DND-41 (cell line): ENCODE data around the gene CFAP100.

Experiments used
- EZH2 ChIP-seq: IDR thresholded peaks from 3 replicates; pipeline ENCODE4 v1.6.1; 2012; ENCODE audit warnings: borderline replicate concordance, low read depth, mild to moderate bottlenecking, moderate library complexity, low read length, inconsistent platforms; ENCODE audit not compliant: severe bottlenecking
- TF ChIP-seq, protein P1 (sequence below): IDR thresholded peaks from 2 replicates; pipeline ENCODE4 v1.5.1; 2012; ENCODE audit warnings: borderline replicate concordance, low read length, moderate library complexity, mild to moderate bottlenecking; ENCODE audit not compliant: poor library complexity, severe bottlenecking; ENCODE audit errors: extremely low read depth

DNA sequence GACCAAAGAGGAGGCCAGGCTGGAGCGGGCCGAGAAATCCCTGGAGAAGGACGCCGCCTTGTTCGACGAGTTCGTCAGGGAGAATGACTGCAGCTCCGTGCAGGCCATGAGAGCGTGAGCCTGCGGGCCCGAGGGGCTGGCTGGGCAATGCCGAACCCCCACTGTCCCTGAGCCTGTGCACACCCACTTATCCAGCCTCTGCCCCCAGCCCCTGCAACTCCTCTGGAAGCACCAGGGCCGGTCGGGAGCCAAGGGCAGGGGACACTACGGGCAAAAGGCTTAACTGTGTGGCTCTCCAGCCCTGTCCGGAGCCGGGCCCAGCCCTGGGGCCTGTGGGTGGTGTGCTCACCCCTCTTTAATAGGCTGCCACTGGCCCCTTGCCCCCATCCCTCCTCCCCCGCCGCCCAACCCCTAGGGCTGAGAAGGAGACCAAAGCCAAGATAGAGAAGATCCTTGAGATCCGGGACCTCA is 24.0 kb downstream of the CFAP100 start:
- TF ChIP-seq, protein P1, sequence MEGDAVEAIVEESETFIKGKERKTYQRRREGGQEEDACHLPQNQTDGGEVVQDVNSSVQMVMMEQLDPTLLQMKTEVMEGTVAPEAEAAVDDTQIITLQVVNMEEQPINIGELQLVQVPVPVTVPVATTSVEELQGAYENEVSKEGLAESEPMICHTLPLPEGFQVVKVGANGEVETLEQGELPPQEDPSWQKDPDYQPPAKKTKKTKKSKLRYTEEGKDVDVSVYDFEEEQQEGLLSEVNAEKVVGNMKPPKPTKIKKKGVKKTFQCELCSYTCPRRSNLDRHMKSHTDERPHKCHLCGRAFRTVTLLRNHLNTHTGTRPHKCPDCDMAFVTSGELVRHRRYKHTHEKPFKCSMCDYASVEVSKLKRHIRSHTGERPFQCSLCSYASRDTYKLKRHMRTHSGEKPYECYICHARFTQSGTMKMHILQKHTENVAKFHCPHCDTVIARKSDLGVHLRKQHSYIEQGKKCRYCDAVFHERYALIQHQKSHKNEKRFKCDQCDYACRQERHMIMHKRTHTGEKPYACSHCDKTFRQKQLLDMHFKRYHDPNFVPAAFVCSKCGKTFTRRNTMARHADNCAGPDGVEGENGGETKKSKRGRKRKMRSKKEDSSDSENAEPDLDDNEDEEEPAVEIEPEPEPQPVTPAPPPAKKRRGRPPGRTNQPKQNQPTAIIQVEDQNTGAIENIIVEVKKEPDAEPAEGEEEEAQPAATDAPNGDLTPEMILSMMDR = no peak
- no peak for TF ChIP-seq EZH2
